ENCODE data around the gene CDK6.

The CDK6 gene

DNA sequence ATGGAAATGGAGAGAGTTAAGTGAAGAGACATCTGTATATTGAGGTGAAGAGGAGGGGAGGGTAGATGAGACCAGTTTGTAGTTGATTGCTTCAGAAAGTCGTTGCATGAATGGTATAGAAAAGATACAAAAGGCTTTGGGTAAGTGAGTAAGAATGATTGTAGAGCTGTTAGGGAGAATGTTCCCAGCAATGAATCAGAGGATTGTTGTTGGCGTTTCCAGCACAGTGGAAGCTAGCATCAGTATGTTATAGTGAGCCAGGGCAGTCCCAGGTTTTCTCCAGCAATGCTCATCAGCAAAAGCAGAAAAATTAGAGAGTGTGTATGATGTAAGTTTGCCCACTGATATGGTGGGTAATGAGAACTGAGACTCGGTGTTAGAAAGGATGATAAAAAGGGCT, 15.4 kb upstream of the CDK6 start:
- TF ChIP-seq, protein P1, sequence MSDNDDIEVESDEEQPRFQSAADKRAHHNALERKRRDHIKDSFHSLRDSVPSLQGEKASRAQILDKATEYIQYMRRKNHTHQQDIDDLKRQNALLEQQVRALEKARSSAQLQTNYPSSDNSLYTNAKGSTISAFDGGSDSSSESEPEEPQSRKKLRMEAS (IDR thresholded peaks at IDR 0.05; ENCODE audit: low read depth, low read length), result no peak
- TF ChIP-seq POLR2A (IDR thresholded peaks at IDR 0.05; ENCODE audit: extremely low read depth, insufficient read length) (no peak), MYC (IDR thresholded peaks at IDR 0.05; ENCODE audit: low read depth, low read length) (no peak)
- TF ChIP-seq, protein P2, sequence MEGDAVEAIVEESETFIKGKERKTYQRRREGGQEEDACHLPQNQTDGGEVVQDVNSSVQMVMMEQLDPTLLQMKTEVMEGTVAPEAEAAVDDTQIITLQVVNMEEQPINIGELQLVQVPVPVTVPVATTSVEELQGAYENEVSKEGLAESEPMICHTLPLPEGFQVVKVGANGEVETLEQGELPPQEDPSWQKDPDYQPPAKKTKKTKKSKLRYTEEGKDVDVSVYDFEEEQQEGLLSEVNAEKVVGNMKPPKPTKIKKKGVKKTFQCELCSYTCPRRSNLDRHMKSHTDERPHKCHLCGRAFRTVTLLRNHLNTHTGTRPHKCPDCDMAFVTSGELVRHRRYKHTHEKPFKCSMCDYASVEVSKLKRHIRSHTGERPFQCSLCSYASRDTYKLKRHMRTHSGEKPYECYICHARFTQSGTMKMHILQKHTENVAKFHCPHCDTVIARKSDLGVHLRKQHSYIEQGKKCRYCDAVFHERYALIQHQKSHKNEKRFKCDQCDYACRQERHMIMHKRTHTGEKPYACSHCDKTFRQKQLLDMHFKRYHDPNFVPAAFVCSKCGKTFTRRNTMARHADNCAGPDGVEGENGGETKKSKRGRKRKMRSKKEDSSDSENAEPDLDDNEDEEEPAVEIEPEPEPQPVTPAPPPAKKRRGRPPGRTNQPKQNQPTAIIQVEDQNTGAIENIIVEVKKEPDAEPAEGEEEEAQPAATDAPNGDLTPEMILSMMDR (IDR thresholded peaks at IDR 0.05; ENCODE audit: low read depth, low read length), result no peak
- DNase-seq (ENCODE audit: low read depth), result no peak
- no peak overlapping the region for H3K4me3 ChIP-seq (ENCODE audit: low read depth, low read length)

DNA sequence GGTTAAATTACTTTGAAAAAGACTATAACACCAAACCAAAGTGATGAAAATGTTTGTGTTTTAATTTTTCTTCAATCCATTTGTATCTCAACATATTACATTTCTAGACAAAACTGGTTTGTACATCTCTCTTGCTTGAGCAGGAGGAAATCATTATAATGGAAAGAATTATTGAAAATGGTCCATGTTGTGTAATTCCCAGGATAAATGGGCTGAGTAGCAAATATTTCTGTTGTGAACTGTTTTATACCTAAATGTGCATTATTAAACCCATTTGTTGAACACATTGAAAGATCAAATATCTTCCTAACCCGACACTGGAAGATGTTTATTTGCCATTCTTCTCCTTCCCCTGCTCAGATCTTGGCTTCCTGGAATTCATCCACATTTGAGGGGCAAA, 14.1 kb upstream of the CDK6 start:
- TF ChIP-seq, protein P2 (IDR thresholded peaks at IDR 0.05; ENCODE audit: low read depth, low read length), result no peak
- TF ChIP-seq, protein P1 (IDR thresholded peaks at IDR 0.05; ENCODE audit: low read depth, low read length), result no peak
- no peak overlapping the region for H3K4me3 ChIP-seq (ENCODE audit: low read depth, low read length)
- no peak for DNase-seq (ENCODE audit: low read depth)

DNA sequence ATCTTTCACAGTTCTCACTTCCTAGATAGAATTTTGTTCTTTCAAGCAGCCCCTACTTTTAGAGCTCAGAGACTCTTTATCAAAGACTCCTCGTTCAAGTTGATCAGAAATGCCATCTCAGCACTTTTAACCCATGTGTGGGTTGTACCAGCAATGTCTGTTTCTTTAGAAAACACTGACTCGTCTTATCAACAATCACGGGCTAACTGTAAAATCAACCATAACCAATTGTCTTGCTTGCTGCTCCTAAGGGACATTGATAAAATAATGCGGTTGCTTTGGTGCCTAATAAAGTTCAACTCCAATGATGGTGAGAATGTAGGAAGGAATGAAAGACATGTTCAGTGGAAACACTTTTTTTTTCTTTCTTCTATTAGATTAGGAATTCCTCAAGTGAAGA, 12.9 kb upstream of the CDK6 start:
- DNase-seq (ENCODE audit: low read depth), result no peak
- no peak for TF ChIP-seq MYC (IDR thresholded peaks at IDR 0.05; ENCODE audit: low read depth, low read length)
- no peak for TF ChIP-seq POLR2A (IDR thresholded peaks at IDR 0.05; ENCODE audit: extremely low read depth, insufficient read length)
- TF ChIP-seq, protein P2 (IDR thresholded peaks at IDR 0.05; ENCODE audit: low read depth, low read length), result no peak
- TF ChIP-seq, protein P1 (IDR thresholded peaks at IDR 0.05; ENCODE audit: low read depth, low read length), result no peak

DNA sequence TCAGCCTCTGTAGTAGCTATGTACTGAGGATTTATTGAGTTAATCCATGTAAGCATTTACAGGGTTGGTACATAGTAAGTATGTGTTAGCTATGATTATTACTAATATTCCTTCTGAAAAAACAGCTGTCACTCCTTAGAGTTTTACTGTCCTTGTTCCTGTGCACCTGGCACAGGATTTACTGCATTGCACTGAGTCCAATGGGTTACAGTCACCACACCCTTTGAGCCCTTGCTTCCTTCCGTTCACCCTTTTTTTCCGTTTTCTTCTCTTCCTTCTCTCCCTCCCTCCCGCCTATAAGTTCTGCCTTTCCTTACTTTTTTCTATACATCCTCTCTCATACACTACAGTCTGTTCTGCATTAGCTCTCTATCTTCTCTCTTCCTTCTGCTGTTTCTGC, 12.5 kb upstream of the CDK6 start:
- no peak for TF ChIP-seq POLR2A (IDR thresholded peaks at IDR 0.05; ENCODE audit: extremely low read depth, insufficient read length)
- TF ChIP-seq, protein P1 (IDR thresholded peaks at IDR 0.05; ENCODE audit: low read depth, low read length), result no peak
- no peak for TF ChIP-seq MYC (IDR thresholded peaks at IDR 0.05; ENCODE audit: low read depth, low read length)
- TF ChIP-seq, protein P2 (IDR thresholded peaks at IDR 0.05; ENCODE audit: low read depth, low read length), result no peak
- no peak for DNase-seq (ENCODE audit: low read depth)
- H3K4me3 ChIP-seq (ENCODE audit: low read depth, low read length), result no peak overlapping the region

More for the DNA sequence above, 12.9 kb upstream of the CDK6 start:
- H3K4me3 ChIP-seq (ENCODE audit: low read depth, low read length), result no peak overlapping the region

DNA sequence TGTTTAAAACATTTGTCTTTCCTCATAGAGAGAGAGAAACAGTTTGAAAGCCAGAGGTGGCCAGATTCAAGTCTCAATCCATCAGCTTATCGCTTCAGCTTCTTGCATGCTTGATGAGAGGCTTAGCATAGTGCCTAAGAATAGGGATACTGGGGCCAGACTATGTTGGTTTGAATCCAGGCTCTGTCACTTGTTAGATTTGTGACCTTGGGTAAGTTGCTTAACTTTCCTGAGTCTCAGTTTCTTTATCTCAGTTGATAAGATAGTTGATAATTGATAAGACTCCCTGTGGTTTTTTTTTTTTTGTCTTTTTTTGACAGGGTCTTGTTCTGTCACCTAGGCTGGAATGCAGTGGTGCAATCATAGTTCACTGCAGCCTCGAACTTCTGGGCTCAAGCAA, 12.1 kb upstream of the CDK6 start:
- no peak overlapping the region for H3K4me3 ChIP-seq (ENCODE audit: low read depth, low read length)
- TF ChIP-seq POLR2A (IDR thresholded peaks at IDR 0.05; ENCODE audit: extremely low read depth, insufficient read length) (no peak), MYC (IDR thresholded peaks at IDR 0.05; ENCODE audit: low read depth, low read length) (no peak)
- TF ChIP-seq, protein P1 (IDR thresholded peaks at IDR 0.05; ENCODE audit: low read depth, low read length), result no peak
- TF ChIP-seq, protein P2 (IDR thresholded peaks at IDR 0.05; ENCODE audit: low read depth, low read length), result no peak
- no peak for DNase-seq (ENCODE audit: low read depth)

DNA sequence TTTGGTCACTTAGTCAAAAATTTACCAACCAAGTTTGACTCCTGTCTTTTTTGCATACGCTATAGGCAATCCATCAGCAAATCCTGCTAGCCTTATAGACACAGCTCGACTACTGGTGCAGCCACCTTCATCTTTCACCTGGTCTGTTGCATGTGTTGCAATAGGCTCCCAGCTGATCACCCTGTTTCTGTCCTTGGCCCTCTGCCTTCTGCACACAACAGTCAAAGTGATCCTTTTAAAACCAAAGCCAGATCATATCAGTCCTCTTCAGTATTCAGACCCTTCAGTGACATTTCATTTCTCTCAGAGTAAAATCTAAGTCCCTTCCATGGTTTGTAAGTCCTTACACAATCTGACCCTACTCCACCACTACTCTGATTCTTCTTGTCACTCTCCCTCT, 10.9 kb upstream of the CDK6 start:
- TF ChIP-seq, protein P1 (IDR thresholded peaks at IDR 0.05; ENCODE audit: low read depth, low read length), result no peak
- TF ChIP-seq MYC (IDR thresholded peaks at IDR 0.05; ENCODE audit: low read depth, low read length) (no peak), POLR2A (IDR thresholded peaks at IDR 0.05; ENCODE audit: extremely low read depth, insufficient read length) (no peak)
- TF ChIP-seq, protein P2 (IDR thresholded peaks at IDR 0.05; ENCODE audit: low read depth, low read length), result no peak
- H3K4me3 ChIP-seq (ENCODE audit: low read depth, low read length), result no peak overlapping the region
- DNase-seq (ENCODE audit: low read depth), result no peak

All from NB4 (cell line).